Fibroblast of skin of back (primary cell): ENCODE results near the gene SMYD3.
"Not testable (repeated sequence)": the region's sequence is repeated elsewhere in the genome, so short reads cannot be mapped to it uniquely, and the experiment has no call there.

Source experiments
- DNase-seq: peaks from one replicate; pipeline ENCODE4 v3.0.0-alpha.2; 2013

SMYD3 gene

GRCh38 chr1:245823408-245824147 is 683.5 kb downstream of the SMYD3 start:
- no peak for DNase-seq

- peak; percentile 98 for DNase-seq
Observed at GRCh38 chr1:245822996-245823395, 684.1 kb downstream of the SMYD3 start.

- DNase-seq: not testable (repeated sequence)
Observed at GRCh38 chr1:245818363-245818762, 688.7 kb downstream of the SMYD3 start.

GRCh38 chr1:245816496-245816895 is 690.6 kb downstream of the SMYD3 start:
- not testable (repeated sequence) for DNase-seq

GRCh38 chr1:245814651-245815050 is 692.4 kb downstream of the SMYD3 start:
- DNase-seq: no peak

GRCh38 chr1:245812278-245812677 is 694.8 kb downstream of the SMYD3 start:
- DNase-seq: no peak

GRCh38 chr1:245810789-245811337 is 696.2 kb downstream of the SMYD3 start:
- DNase-seq: no peak

- DNase-seq: no peak
Observed at GRCh38 chr1:245810181-245810769, 696.8 kb downstream of the SMYD3 start.

- no peak for DNase-seq
Observed at GRCh38 chr1:245809361-245809760, 697.7 kb downstream of the SMYD3 start.

GRCh38 chr1:245807954-245808719 is 698.9 kb downstream of the SMYD3 start:
- no peak for DNase-seq

GRCh38 chr1:245807306-245807705 is 699.8 kb downstream of the SMYD3 start:
- DNase-seq: no peak

GRCh38 chr1:245805532-245805931 is 701.5 kb downstream of the SMYD3 start:
- DNase-seq: no peak

GRCh38 chr1:245804696-245805095 is 702.4 kb downstream of the SMYD3 start:
- no peak for DNase-seq

GRCh38 chr1:245803666-245804037 is 703.4 kb downstream of the SMYD3 start:
- DNase-seq: no peak

- DNase-seq: no peak
Observed at GRCh38 chr1:245802941-245803665, 704.0 kb downstream of the SMYD3 start.

- DNase-seq: no peak
Observed at GRCh38 chr1:245800901-245801605, 706.0 kb downstream of the SMYD3 start.

GRCh38 chr1:245798349-245798711 is 708.7 kb downstream of the SMYD3 start:
- no peak for DNase-seq

- peak; percentile 24 for DNase-seq
Observed at GRCh38 chr1:245797592-245798348, 709.3 kb downstream of the SMYD3 start.

- DNase-seq: no peak
Observed at GRCh38 chr1:245791410-245792312, 715.4 kb downstream of the SMYD3 start.

GRCh38 chr1:245790441-245790840 is 716.6 kb downstream of the SMYD3 start:
- DNase-seq: peak; percentile 75
